Measurements from ENCODE around the gene ATF6. TPM values are rescaled to one million over a fixed set of nuclear protein-coding genes. Genes with fewer than 3 reads are reported as not detected.

Gene ATF6
- total and polyA plus RNA-seq, 9 of the 15 experiments (the other 6 are each of a cell fraction or from before 2014, with no cell fraction given): 11.7 to 32.4 (median 20.4) TPM

- TF ChIP-seq FOXM1 (IDR thresholded peaks at IDR 0.05; ENCODE audit: low read depth) (peak; percentile 85), FOXM1 (CRISPR knock-in tag; IDR thresholded peaks at IDR 0.05; ENCODE audit: low read depth) (0 out of 2 replicates have a peak, but pooled peaks have one; percentile 74), ZNF431 (CRISPR knock-in tag; IDR thresholded peaks at IDR 0.05) (0 out of 2 replicates have a peak, but pooled peaks have one; percentile 32), E2F1 (CRISPR knock-in tag; IDR thresholded peaks at IDR 0.05) (no peak), PATZ1 (CRISPR knock-in tag; IDR thresholded peaks at IDR 0.05; ENCODE audit: borderline replicate concordance) (no peak), PRDM10 (IDR thresholded peaks at IDR 0.05; ENCODE audit: partially characterized antibody) (peak; percentile 96), TCF7 (IDR thresholded peaks at IDR 0.05; ENCODE audit: borderline replicate concordance) (no peak), ZBTB8A (IDR thresholded peaks at IDR 0.05; ENCODE audit: partially characterized antibody) (peak; percentile 99), CSDE1 (IDR thresholded peaks at IDR 0.05) (no peak), ZNF766 (CRISPR knock-in tag; conservative IDR thresholded peaks at IDR 0.05) (peak; percentile 65; the same call in 1 of the 2 replicates), ESRRB (CRISPR knock-in tag; IDR thresholded peaks at IDR 0.05; ENCODE audit: borderline replicate concordance) (no peak), ZNF780A (CRISPR knock-in tag; IDR thresholded peaks at IDR 0.05) (no peak), FOXO4 (CRISPR knock-in tag; IDR thresholded peaks at IDR 0.05) (no peak), RB1 (IDR thresholded peaks at IDR 0.05; ENCODE audit: low read depth) (peak; percentile 36), SMAD4 (CRISPR knock-in tag; conservative IDR thresholded peaks at IDR 0.05) (peak; percentile 61; the same call in 1 of the 2 replicates), HMG20B (CRISPR knock-in tag; IDR thresholded peaks at IDR 0.05) (no peak), RBM39 (optimal IDR thresholded peaks at IDR 0.05; ENCODE audit: low read depth, low read length) (no peak), ATF1 (CRISPR knock-in tag; IDR thresholded peaks at IDR 0.05) (no peak), ATF1 (tag; IDR thresholded peaks at IDR 0.05) (peak; percentile 97), ILF3 (IDR thresholded peaks at IDR 0.05; ENCODE audit: borderline replicate concordance) (no peak)
Observed at GRCh38 chr1:161766102-161766981, at the start of gene ATF6 (continued).
